Measurements from ENCODE around the gene FGF14.

DNA sequence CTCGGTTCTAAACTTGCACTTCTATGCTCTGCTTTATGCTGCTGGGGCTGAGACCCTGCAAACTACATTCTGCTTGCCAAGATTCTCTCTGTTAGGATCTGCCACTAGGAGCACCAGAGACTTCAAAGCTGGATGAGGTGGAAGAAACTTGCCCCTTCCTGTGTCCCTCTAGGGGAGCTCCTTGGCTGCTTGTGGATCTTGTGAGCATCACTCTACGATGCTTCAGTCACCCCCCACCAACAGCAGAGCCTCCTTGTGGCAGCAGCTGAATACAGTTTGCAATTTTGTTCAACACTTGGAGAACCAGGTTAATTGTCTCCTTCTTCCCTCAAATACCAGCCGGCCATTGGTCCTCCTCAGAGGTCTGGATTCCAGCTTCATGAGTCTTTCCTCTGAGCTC, 310.6 kb downstream of the FGF14 start:
- no peak for TF ChIP-seq CTCF (IDR thresholded peaks at IDR 0.05; ENCODE audit: insufficient read depth, low read length, poor library complexity, severe bottlenecking)
- no peak for TF ChIP-seq EZH2phosphoT487 (conservative IDR thresholded peaks at IDR 0.05; ENCODE audit: low read length)
